H1 (cell line): ENCODE measurements around the gene KMT5C. TPM values are rescaled to one million over a fixed set of nuclear protein-coding genes. Genes with fewer than 3 reads are reported as not detected.

Source experiments
- PHF8 ChIP-seq: fragments of 200-600 bp; sonication (generic); conservative IDR thresholded peaks from 2 replicates; pipeline ENCODE4 v1.7.1; 2012; ENCODE audit warnings: low read depth, mild to moderate bottlenecking, inconsistent platforms, low read length, moderate library complexity
- RAD21 ChIP-seq, 2 experiments: IDR thresholded peaks in 1 of 2; conservative IDR thresholded peaks in 1 of 2; 2 replicates each; pipeline ENCODE4 v1.6.1; 2011; ENCODE audit warnings: low read depth in 2 of 2, low read length in 2 of 2, improper control_type of control experiment in 1 of 2, inconsistent platforms in 1 of 2, mild to moderate bottlenecking in 1 of 2, moderate library complexity in 1 of 2
- RFX5 ChIP-seq: IDR thresholded peaks from 2 replicates; pipeline ENCODE4 v1.6.1; 2011; ENCODE audit warnings: low read depth, low read length, improper control_type of control experiment, borderline replicate concordance
- polyA plus RNA-seq, 7 experiments: library from polyadenylated mRNA; depleted of rRNA in 3 of 7; stranded (reverse) in 5 of 7; unstranded in 2 of 7; fragments of >200 nt in 5 of 7; fragments of 200-250 nt in 2 of 7; gene quantifications; 1 replicate in 5 of 7; 2 replicates in 1 of 7; 4 replicates in 1 of 7; pipeline versions ENCODE4 v1.2.1 to v1.2.3, GENCODE V29; 2011 to 2013; ENCODE audit warnings: missing spikeins in 2 of 7, mixed read lengths in 2 of 7
- total RNA-seq: library from RNA; stranded (reverse); fragmentation: NEBNext Ultra II Directional; extraction: Animal tissue kit (Norgen Biotek cat#: 25700); gene quantifications from 2 replicates; pipeline ENCODE4 v1.2.1, GENCODE V29; 2021
- TF ChIP-seq, protein P1 (sequence below), 3 experiments: IDR thresholded peaks; 1 replicate in 2 of 3; 2 replicates in 1 of 3; pipeline versions ENCODE4 v1.5.1 to v1.6.1; 2011; ENCODE audit warnings: low read length in 3 of 3, mild to moderate bottlenecking in 3 of 3, inconsistent platforms in 2 of 3, low read depth in 1 of 3, moderate library complexity in 1 of 3; ENCODE audit not compliant: insufficient read depth in 1 of 3; ENCODE audit errors: control extremely low read depth in 1 of 3

Gene KMT5C
- total and polyA plus RNA-seq, 2 of the 8 experiments (the other 6 are each of a cell fraction or from before 2014, with no cell fraction given), result 24.9 to 31.5 TPM

GRCh38 chr19:55322204-55322885 lies 17.3 kb upstream of the KMT5C start (continued):
- TF ChIP-seq RAD21 (IDR thresholded peaks at IDR 0.05 in 1 of 2, conservative IDR thresholded peaks at IDR 0.05 in 1 of 2; ENCODE audit: low read depth in 2 of 2, low read length in 2 of 2) (no peak), PHF8 (no peak), RFX5 (no peak)
- TF ChIP-seq, protein P1, sequence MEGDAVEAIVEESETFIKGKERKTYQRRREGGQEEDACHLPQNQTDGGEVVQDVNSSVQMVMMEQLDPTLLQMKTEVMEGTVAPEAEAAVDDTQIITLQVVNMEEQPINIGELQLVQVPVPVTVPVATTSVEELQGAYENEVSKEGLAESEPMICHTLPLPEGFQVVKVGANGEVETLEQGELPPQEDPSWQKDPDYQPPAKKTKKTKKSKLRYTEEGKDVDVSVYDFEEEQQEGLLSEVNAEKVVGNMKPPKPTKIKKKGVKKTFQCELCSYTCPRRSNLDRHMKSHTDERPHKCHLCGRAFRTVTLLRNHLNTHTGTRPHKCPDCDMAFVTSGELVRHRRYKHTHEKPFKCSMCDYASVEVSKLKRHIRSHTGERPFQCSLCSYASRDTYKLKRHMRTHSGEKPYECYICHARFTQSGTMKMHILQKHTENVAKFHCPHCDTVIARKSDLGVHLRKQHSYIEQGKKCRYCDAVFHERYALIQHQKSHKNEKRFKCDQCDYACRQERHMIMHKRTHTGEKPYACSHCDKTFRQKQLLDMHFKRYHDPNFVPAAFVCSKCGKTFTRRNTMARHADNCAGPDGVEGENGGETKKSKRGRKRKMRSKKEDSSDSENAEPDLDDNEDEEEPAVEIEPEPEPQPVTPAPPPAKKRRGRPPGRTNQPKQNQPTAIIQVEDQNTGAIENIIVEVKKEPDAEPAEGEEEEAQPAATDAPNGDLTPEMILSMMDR (IDR thresholded peaks at IDR 0.05; ENCODE audit: control extremely low read depth in 1 of 3, insufficient read depth in 1 of 3, low read depth in 1 of 3, low read length in 3 of 3), result no peak
